Measurements from ENCODE around the gene TMEM144.

Gene TMEM144

DNA sequence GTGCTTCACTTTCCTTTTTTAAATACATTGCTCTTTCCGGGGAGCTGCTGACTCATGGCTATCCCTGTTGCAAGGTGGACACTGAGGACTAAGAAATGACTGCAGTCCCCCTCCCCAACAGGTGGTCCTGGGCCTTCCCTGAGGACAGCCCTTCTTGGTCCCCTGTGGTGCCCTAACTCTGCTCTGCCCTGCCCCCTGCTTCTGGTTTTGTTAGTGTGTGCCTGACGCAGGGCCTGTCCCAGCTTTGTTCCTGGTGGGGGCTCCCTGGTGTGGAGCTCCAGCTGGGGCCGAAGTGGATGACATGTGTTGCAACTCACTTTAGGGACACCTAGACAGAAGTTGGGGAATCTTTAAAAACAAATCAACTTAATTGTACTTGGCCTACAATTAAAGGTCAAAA is 81.9 kb downstream of the TMEM144 start:
- POLR2A ChIA-PET = no interaction called here
- no peak for DNase-seq (ENCODE audit: low read depth, low spot score)
- H3K4me3 ChIP-seq (ENCODE audit: low read depth, low read length) = no peak overlapping the region
- no peak for TF ChIP-seq CTCF (IDR thresholded peaks at IDR 0.05; ENCODE audit: insufficient read depth, low read length, missing control alignments)
- CTCF ChIA-PET = interaction anchor here (1.0 to 1.1 kb wide), 2 partner anchors 10 to 37 kb away, joined by 3 to 4 read pairs; no protein-coding TSS in a partner anchor

GRCh38 chr4:158295053-158295452 is 84.8 kb downstream of the TMEM144 start:
- no peak overlapping the region for H3K4me3 ChIP-seq (ENCODE audit: low read depth, low read length)
- ChIA-PET CTCF (no interaction called here), POLR2A (no interaction called here)
- TF ChIP-seq CTCF (IDR thresholded peaks at IDR 0.05; ENCODE audit: insufficient read depth, low read length, missing control alignments) = no peak
- no peak for DNase-seq (ENCODE audit: low read depth, low spot score)

- ChIA-PET POLR2A (no interaction called here), CTCF (no interaction called here)
- no peak for TF ChIP-seq CTCF (IDR thresholded peaks at IDR 0.05; ENCODE audit: insufficient read depth, low read length, missing control alignments)
- H3K4me3 ChIP-seq (ENCODE audit: low read depth, low read length) = no peak overlapping the region
- no peak for DNase-seq (ENCODE audit: low read depth, low spot score)
These were observed 87.6 kb downstream of the TMEM144 start for GRCh38 chr4:158297866-158298265.

GRCh38 chr4:158299459-158300007 is 89.2 kb downstream of the TMEM144 start:
- ChIA-PET CTCF (no interaction called here), POLR2A (no interaction called here)
- no peak for TF ChIP-seq CTCF (IDR thresholded peaks at IDR 0.05; ENCODE audit: insufficient read depth, low read length, missing control alignments)
- no peak overlapping the region for H3K4me3 ChIP-seq (ENCODE audit: low read depth, low read length)
- DNase-seq (ENCODE audit: low read depth, low spot score) = no peak

DNA sequence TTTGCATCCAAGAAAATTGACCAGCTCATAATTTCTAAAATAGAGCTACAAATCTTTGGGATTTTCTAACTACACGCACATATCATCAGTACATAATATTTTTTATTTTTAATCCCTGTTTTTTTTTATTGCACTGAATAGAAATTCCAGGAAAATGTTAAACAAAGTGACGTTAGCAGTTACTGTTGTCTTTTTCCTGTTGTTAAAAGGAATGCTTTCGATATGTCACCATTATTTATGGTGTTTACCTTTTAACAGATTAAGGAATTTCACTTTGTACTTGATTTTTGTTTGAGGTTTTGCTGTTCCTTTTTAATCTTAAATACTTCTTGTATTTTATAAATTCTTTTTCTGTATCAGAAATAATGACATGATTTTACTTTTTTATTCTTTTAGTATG is 89.7 kb downstream of the TMEM144 start:
- ChIA-PET POLR2A (no interaction called here), CTCF (no interaction called here)
- H3K4me3 ChIP-seq (ENCODE audit: low read depth, low read length) = no peak overlapping the region
- no peak for TF ChIP-seq CTCF (IDR thresholded peaks at IDR 0.05; ENCODE audit: insufficient read depth, low read length, missing control alignments)
- DNase-seq (ENCODE audit: low read depth, low spot score) = no peak

GRCh38 chr4:158302076-158302866 is 92.0 kb downstream of the TMEM144 start:
- H3K4me3 ChIP-seq (ENCODE audit: low read depth, low read length) = no peak overlapping the region
- no peak for TF ChIP-seq CTCF (IDR thresholded peaks at IDR 0.05; ENCODE audit: insufficient read depth, low read length, missing control alignments)
- ChIA-PET CTCF (interaction anchor here (1.0 to 1.3 kb wide), 2 partner anchors 10 to 12 kb away, joined by 3 to 6 read pairs; no protein-coding TSS in a partner anchor), POLR2A (no interaction called here)
- DNase-seq (ENCODE audit: low read depth, low spot score) = peak; percentile 60

Data from AG04449 (cell line).